ENCODE measurements around the gene OTULINL. TPM values are rescaled to one million over a fixed set of nuclear protein-coding genes. Genes with fewer than 3 reads are reported as not detected.

Gene OTULINL
- total RNA-seq, 1 experiment from 2014 or later = 0.58 TPM

- H3K4me1 ChIP-seq (replicated peaks) = no peaks in the 10 kb centered on the region
- no peak overlapping the region for H3K4me3 ChIP-seq
- H3K27ac ChIP-seq = no peak overlapping the region
- no peaks in the 10 kb centered on the region for H3K27me3 ChIP-seq (replicated peaks)
- DNase-seq (ENCODE audit: low read depth in 1 of 2, low spot score in 2 of 2) = no peak
- no peaks in the 10 kb centered on the region for H3K9me3 ChIP-seq (replicated peaks)
- no peaks in the 10 kb centered on the region for H3K36me3 ChIP-seq
These were observed 19.9 kb upstream of the OTULINL start for GRCh38 chr5:14561741-14562140.

- Histone ChIP-seq H3K4me1 (replicated peaks) (no peaks in the 10 kb centered on the region), H3K4me3 (no peak overlapping the region), H3K27me3 (replicated peaks) (no peaks in the 10 kb centered on the region), H3K36me3 (no peaks in the 10 kb centered on the region), H3K27ac (no peak overlapping the region), H3K9me3 (replicated peaks) (no peaks in the 10 kb centered on the region)
- DNase-seq (ENCODE audit: low read depth in 1 of 2, low spot score in 2 of 2) = no peak
These were observed 13.3 kb upstream of the OTULINL start for GRCh38 chr5:14568333-14568732.

GRCh38 chr5:14569948-14570691 is 11.5 kb upstream of the OTULINL start:
- no peaks in the 10 kb centered on the region for H3K36me3 ChIP-seq
- H3K27ac ChIP-seq = no peak overlapping the region
- no peaks in the 10 kb centered on the region for H3K9me3 ChIP-seq (replicated peaks)
- no peaks in the 10 kb centered on the region for H3K27me3 ChIP-seq (replicated peaks)
- H3K4me1 ChIP-seq (replicated peaks) = no peaks in the 10 kb centered on the region
- DNase-seq (ENCODE audit: low read depth in 1 of 2, low spot score in 2 of 2) = no peak
- H3K4me3 ChIP-seq = no peak overlapping the region

DNA sequence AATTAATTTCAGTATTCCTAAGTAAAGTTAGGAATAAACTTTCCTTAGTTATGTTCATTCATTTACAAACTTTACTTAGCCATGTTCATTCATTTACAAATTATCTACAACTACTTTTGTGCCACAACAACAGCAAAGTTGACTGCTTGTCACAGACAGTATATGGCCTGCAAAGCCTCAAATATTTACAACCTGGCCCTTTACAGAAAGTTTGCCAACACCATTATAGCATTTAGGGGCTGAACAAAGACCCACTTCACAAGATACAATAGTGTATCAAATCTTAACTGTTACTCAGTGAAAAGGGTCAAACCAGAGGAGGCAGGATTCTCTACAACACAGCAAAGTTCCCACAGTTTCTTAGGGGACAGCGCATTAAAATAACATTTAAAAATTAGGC is 9.7 kb upstream of the OTULINL start:
- no peaks in the 10 kb centered on the region for H3K27me3 ChIP-seq (replicated peaks)
- no peaks in the 10 kb centered on the region for H3K9me3 ChIP-seq (replicated peaks)
- no peak for DNase-seq (ENCODE audit: low read depth in 1 of 2, low spot score in 2 of 2)
- no peaks in the 10 kb centered on the region for H3K4me1 ChIP-seq (replicated peaks)
- no peak overlapping the region for H3K4me3 ChIP-seq
- no peaks in the 10 kb centered on the region for H3K36me3 ChIP-seq
- H3K27ac ChIP-seq = no peak overlapping the region

GRCh38 chr5:14572385-14572784 is 9.2 kb upstream of the OTULINL start:
- no peak overlapping the region for H3K4me3 ChIP-seq
- H3K36me3 ChIP-seq = no peaks in the 10 kb centered on the region
- no peak overlapping the region for H3K27ac ChIP-seq
- H3K4me1 ChIP-seq (replicated peaks) = no peaks in the 10 kb centered on the region
- DNase-seq (ENCODE audit: low read depth in 1 of 2, low spot score in 2 of 2) = no peak
- H3K9me3 ChIP-seq (replicated peaks) = no peaks in the 10 kb centered on the region
- no peaks in the 10 kb centered on the region for H3K27me3 ChIP-seq (replicated peaks)

GRCh38 chr5:14572836-14573235 is 8.8 kb upstream of the OTULINL start:
- H3K9me3 ChIP-seq (replicated peaks) = no peaks in the 10 kb centered on the region
- no peaks in the 10 kb centered on the region for H3K4me1 ChIP-seq (replicated peaks)
- no peaks in the 10 kb centered on the region for H3K36me3 ChIP-seq
- no peaks in the 10 kb centered on the region for H3K27me3 ChIP-seq (replicated peaks)
- no peak overlapping the region for H3K4me3 ChIP-seq
- DNase-seq (ENCODE audit: low read depth in 1 of 2, low spot score in 2 of 2) = no peak
- H3K27ac ChIP-seq = no peak overlapping the region

- no peak for DNase-seq (ENCODE audit: low read depth in 1 of 2, low spot score in 2 of 2)
- no peaks in the 10 kb centered on the region for H3K27me3 ChIP-seq (replicated peaks)
- no peaks in the 10 kb centered on the region for H3K4me1 ChIP-seq (replicated peaks)
- H3K36me3 ChIP-seq = no peaks in the 10 kb centered on the region
- H3K9me3 ChIP-seq (replicated peaks) = no peaks in the 10 kb centered on the region
- H3K4me3 ChIP-seq = no peak overlapping the region
- H3K27ac ChIP-seq = no peak overlapping the region
These were observed 7.5 kb upstream of the OTULINL start for GRCh38 chr5:14574096-14574495.

GRCh38 chr5:14574891-14575508 is 6.6 kb upstream of the OTULINL start:
- no peaks in the 10 kb centered on the region for H3K9me3 ChIP-seq (replicated peaks)
- H3K4me3 ChIP-seq = no peak overlapping the region
- H3K27ac ChIP-seq = no peak overlapping the region
- DNase-seq (ENCODE audit: low read depth in 1 of 2, low spot score in 2 of 2) = no peak
- no peaks in the 10 kb centered on the region for H3K36me3 ChIP-seq
- no peaks in the 10 kb centered on the region for H3K4me1 ChIP-seq (replicated peaks)
- peaks cover 5% of the 10 kb centered on the region for H3K27me3 ChIP-seq (replicated peaks)

- H3K9me3 ChIP-seq (replicated peaks) = no peaks in the 10 kb centered on the region
- H3K4me3 ChIP-seq = no peak overlapping the region
- H3K36me3 ChIP-seq = no peaks in the 10 kb centered on the region
- H3K27ac ChIP-seq = no peak overlapping the region
- peaks cover 4% of the 10 kb centered on the region; the same call in 1 of the 2 replicates for H3K4me1 ChIP-seq (replicated peaks)
- no peak for DNase-seq (ENCODE audit: low read depth in 1 of 2, low spot score in 2 of 2)
- H3K27me3 ChIP-seq (replicated peaks) = peaks cover 17% of the 10 kb centered on the region
These were observed 5.4 kb upstream of the OTULINL start for GRCh38 chr5:14576206-14576605.

GRCh38 chr5:14577079-14577725 is 4.4 kb upstream of the OTULINL start:
- Histone ChIP-seq H3K36me3 (no peaks in the 10 kb centered on the region), H3K4me3 (no peak overlapping the region), H3K9me3 (replicated peaks) (no peaks in the 10 kb centered on the region), H3K27me3 (replicated peaks) (peaks cover 24% of the 10 kb centered on the region), H3K27ac (no peak overlapping the region), H3K4me1 (replicated peaks) (peaks cover 10% of the 10 kb centered on the region)
- DNase-seq (ENCODE audit: low read depth in 1 of 2, low spot score in 2 of 2) = no peak

- DNase-seq (ENCODE audit: low read depth in 1 of 2, low spot score in 2 of 2) = no peak
- Histone ChIP-seq H3K36me3 (no peaks in the 10 kb centered on the region), H3K27me3 (replicated peaks) (peaks cover 30% of the 10 kb centered on the region), H3K4me1 (replicated peaks) (peaks cover 13% of the 10 kb centered on the region), H3K4me3 (no peak overlapping the region), H3K27ac (no peak overlapping the region), H3K9me3 (replicated peaks) (no peaks in the 10 kb centered on the region)
These were observed 3.6 kb upstream of the OTULINL start for GRCh38 chr5:14577971-14578370.

GRCh38 chr5:14579246-14579645 is 2.3 kb upstream of the OTULINL start:
- H3K36me3 ChIP-seq = no peaks in the 10 kb centered on the region
- peaks cover 40% of the 10 kb centered on the region for H3K27me3 ChIP-seq (replicated peaks)
- no peak overlapping the region for H3K4me3 ChIP-seq
- H3K9me3 ChIP-seq (replicated peaks) = no peaks in the 10 kb centered on the region
- no peak overlapping the region for H3K27ac ChIP-seq
- no peak for DNase-seq (ENCODE audit: low read depth in 1 of 2, low spot score in 2 of 2)
- peaks cover 13% of the 10 kb centered on the region for H3K4me1 ChIP-seq (replicated peaks)

GRCh38 chr5:14579731-14580397 is 1.7 kb upstream of the OTULINL start:
- no peak overlapping the region for H3K27ac ChIP-seq
- peaks cover 46% of the 10 kb centered on the region for H3K27me3 ChIP-seq (replicated peaks)
- no peak for DNase-seq (ENCODE audit: low read depth in 1 of 2, low spot score in 2 of 2)
- no peaks in the 10 kb centered on the region for H3K9me3 ChIP-seq (replicated peaks)
- H3K36me3 ChIP-seq = no peaks in the 10 kb centered on the region
- H3K4me1 ChIP-seq (replicated peaks) = peaks cover 13% of the 10 kb centered on the region
- H3K4me3 ChIP-seq = no peak overlapping the region
